Stimulated activated CD8-positive, alpha-beta memory T cell treated with anti-CD3 and anti-CD28 coated beads, Interleukin-4, amount 100 ng/mL, for 24 hours (primary cell): ENCODE results near the gene RPL4.
"Not testable (repeated sequence)": the region's sequence is repeated elsewhere in the genome, so short reads cannot be mapped to it uniquely, and the experiment has no call there.

Experiments used
- DNase-seq: peaks from one replicate; pipeline ENCODE4 v3.0.0-alpha.2; 2020; ENCODE audit warnings: low read depth

Gene RPL4

GRCh38 chr15:66504563-66505429, at the start of gene RPL4, which contains the start of gene ZWILCH:
Gene RPL4, minus strand, starts transcription at chr15:66504855. Its CDS starts 65 bp downstream, at chr15:66504790.
Gene ZWILCH, plus strand, starts transcription at chr15:66505326. Its CDS starts 13 bp downstream, at chr15:66505339.
- peak; percentile 74 for DNase-seq

DNA sequence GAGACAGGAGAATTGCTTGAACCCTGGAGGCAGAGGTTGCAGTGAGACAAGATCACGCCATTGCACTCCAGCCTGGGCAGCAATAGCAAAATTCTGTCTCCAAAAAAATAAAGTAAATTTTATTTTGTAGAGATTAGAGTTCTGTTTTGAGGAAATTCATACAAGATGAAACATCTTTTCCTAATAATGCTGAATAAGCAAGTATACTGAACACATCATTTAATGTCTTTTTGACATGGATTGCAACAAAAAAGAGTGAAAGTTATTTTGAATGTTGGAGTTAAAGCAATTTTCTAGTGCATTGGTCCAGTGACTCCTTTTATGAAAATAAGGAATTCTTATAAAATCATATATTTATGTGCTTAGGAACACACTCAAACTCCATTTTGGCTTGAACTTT, 40.6 kb upstream of the RPL4 start:
- no peak for DNase-seq

- DNase-seq: no peak
Observed at GRCh38 chr15:66542896-66543295, 38.2 kb upstream of the RPL4 start.

- no peak for DNase-seq
Observed at GRCh38 chr15:66535056-66535455, 30.4 kb upstream of the RPL4 start.

DNA sequence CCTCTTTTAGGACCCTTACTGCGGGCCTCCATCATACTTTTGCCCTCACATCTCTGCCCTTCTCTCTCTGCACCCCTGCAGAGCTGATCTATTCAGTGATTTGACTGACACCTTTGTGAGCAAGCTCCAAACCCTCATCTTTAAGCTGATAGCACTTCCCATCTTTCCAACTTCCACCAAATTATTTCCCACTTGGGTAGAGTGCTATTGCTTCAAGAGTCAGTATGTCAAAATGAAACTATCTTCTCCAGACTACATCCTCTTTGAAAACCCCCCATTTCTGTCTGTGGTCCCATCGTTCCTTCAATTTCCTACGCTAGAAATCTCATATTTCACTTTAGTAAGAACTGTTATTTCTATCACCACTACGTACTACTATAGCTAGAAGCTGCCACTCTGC, 20.2 kb upstream of the RPL4 start:
- no peak for DNase-seq

DNA sequence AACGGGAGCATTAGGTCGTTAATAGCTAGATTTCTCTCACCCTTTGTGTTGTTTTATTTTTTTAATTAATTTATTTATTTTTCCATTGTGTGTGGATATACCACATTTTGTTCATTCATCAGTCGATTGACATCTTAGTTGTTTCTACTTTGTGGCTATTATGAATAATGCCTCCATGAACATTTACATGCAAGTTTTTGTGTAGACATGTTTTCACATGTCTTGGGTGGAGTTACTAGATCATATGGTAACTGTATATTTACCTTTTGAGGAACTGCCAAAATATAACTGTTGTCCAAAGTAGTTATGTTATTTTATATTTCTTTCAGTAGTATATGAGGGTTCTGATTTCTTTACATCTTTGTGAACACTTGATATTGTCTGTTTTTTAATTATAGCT, 19.3 kb upstream of the RPL4 start:
- DNase-seq: no peak

GRCh38 chr15:66515901-66516322, 11.3 kb upstream of the RPL4 start:
- no peak for DNase-seq

GRCh38 chr15:66514586-66514985, 9.9 kb upstream of the RPL4 start:
- no peak for DNase-seq

GRCh38 chr15:66508293-66508883, 3.7 kb upstream of the RPL4 start:
- no peak for DNase-seq

- DNase-seq: no peak
Observed at GRCh38 chr15:66505818-66506217, 1.2 kb upstream of the RPL4 start.

DNA sequence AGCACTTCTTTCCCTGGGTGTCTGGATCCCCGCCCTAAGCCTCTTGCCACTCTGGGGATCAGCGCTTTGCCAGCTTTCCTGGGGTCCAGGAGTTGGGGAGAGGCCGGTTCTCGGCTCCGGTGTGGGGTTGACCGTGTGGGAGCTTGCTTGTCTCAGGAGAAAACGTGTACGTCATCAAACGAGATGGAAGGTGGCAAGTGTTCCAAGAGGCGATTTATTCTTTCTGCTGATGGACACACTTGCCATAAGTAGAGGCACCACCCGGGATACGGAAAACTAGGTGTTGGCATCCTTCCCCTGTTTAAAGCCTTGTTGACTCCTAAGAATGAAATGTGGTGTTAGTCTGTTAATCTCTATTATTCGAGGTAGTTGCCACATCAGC, 766 bp upstream of the RPL4 start:
- no peak for DNase-seq

GRCh38 chr15:66503780-66504562, 684 bp downstream of the RPL4 start:
- no peak for DNase-seq

DNA sequence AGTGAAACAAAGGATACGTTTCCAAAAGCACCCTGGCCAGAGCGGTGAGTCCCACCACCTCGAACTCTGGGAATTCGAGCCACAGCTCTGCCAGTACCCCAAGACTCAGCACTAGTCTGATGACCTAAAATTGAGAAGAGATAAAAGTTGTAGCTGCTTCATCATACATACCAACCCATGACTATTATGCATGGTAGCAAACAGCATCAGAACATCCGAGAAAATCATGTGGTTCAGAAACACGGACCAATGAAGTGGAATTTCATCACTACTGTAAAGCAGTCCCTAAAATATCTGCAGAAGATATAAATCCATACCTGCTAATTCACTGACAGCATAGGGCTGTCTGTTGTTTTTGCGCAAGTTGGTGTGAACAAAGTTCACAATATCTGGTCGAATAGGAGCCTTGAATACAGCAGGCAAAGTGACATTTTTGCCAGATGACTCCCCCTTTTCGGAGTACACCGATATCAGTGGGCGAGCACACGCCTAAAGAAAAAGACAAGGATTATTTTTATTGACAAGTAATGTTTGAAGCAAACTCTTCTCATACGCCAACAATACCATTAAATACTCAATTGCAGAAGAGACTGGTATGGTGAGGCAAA, 1.5 kb downstream of the RPL4 start:
- DNase-seq: not testable (repeated sequence)

GRCh38 chr15:66502491-66502890, 2.2 kb downstream of the RPL4 start:
- DNase-seq: no peak

- DNase-seq: not testable (repeated sequence)
Observed at GRCh38 chr15:66500346-66500745, 4.3 kb downstream of the RPL4 start.

- DNase-seq: no peak
Observed at GRCh38 chr15:66498501-66499386, 5.9 kb downstream of the RPL4 start.

DNA sequence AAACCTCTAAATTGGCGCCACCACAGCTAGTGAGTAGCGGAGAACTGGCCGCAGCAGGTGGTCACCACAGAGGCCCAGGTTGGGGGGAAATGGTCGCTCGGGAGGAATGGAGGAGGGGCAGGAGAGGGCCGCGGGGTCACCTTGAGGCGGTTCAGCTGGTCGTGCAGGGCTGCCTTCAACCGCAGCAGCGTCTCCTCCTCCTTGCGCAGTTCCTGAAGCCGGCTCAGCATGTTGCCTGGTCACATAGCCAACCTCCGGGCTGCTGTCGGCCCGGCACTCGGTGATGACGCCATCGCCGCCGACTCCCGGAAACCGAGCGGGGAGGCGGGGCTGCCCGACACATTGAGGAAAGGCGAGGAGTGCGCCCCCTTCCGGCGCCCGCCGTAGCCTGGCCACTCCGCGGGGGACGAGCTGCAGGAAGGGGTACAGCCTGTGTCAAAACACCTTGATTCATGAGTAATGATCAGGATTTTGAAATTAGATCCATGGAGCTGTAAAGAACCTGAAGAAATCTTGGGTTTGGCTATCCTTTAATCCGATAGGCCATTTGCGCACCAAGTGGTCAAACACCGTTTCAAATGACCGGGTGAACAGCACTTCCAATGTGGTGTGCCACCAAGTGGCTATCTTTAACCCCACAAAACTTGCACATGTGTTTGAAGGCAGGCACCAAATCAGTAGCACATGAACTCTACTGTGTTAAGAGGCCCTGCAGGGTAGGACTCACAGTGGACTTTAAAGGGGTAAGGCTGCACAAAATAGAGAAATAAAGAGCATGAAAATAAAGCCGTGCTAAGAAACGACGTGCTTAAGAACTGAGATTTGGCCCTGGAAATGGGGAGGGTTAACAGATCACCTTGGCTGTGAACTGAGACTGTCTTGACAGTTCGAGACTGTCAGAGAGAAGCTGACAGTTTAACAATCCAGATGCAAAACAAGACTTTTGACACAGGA, 6.9 kb downstream of the RPL4 start, which contains the start of gene SNAPC5:
SNAPC5 (minus strand) TSS at position 261 of the 954 bp plus-strand sequence; CDS start at position 230, 31 bp downstream.
- peak; percentile 98 for DNase-seq

- no peak for DNase-seq
Observed at GRCh38 chr15:66496951-66497501, 7.6 kb downstream of the RPL4 start.

GRCh38 chr15:66494262-66494661, 10.4 kb downstream of the RPL4 start:
- no peak for DNase-seq

DNA sequence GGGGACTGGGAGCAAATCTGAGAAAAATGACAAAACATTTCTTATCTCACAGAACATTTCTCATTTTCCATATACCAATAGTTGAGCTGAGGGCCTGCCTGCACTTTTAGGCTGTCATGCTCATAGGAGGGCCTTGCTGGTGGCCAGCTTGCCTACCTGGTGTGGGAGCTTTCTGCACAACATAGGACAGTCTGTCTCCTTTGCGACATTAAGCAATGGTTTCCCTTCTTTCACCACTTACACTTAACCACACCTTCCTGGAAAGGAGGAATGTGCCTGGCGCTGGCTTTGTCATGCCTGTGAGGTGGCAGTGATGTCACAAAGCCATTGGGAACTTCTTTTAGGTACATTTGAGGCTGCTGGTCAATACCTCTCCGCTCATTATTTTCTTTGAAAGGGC, 12.8 kb downstream of the RPL4 start:
- no peak for DNase-seq
